ENCODE results near the gene MAD1L1.

GRCh38 chr7:2173189-2173827 lies 59.4 kb downstream of the MAD1L1 start:
- TF ChIP-seq EZH2 (IDR thresholded peaks at IDR 0.05; ENCODE audit: insufficient read depth, poor library complexity, severe bottlenecking) (no peak), EZH2phosphoT487 (IDR thresholded peaks at IDR 0.05; ENCODE audit: insufficient read depth, low read depth) (no peak)
